Brain microvascular endothelial cell (primary cell): ENCODE data around the gene CCDC91.

Experiments used
- DNase-seq: peaks from one replicate; pipeline ENCODE4 v3.0.0-alpha.2; 2020
- H3K27ac ChIP-seq: fragments of 250-450 bp; sonication (Bioruptor Pico); 2 replicates; pipeline ENCODE4 v1.5.1; 2020; ENCODE audit warnings: mild to moderate bottlenecking, moderate library complexity
- H3K27me3 ChIP-seq: fragments of 250-450 bp; sonication (Bioruptor Pico); replicated peaks from 2 replicates; pipeline ENCODE4 v1.5.1; 2020; ENCODE audit warnings: mild to moderate bottlenecking
- H3K36me3 ChIP-seq: fragments of 250-450 bp; sonication (Bioruptor Pico); replicated peaks from 2 replicates; pipeline ENCODE4 v1.5.1; 2020; ENCODE audit warnings: mild to moderate bottlenecking
- H3K4me3 ChIP-seq: 2 replicates; pipeline ENCODE4 v1.5.1; 2011; ENCODE audit warnings: low read depth, mild to moderate bottlenecking, control low read depth, low read length, moderate library complexity
- in situ Hi-C: cut with HindIII; loops from 2 replicates; pipeline ENCODE4 v1.10.0; 2017; ENCODE audit warnings: low sequenced_read_pairs, low pct_ligation_motif_present
- TF ChIP-seq, protein P1 (sequence below): IDR thresholded peaks from 2 replicates; pipeline ENCODE4 v1.5.1; 2011; ENCODE audit warnings: low read depth, mild to moderate bottlenecking, moderate library complexity, low read length, control low read depth, inconsistent platforms; ENCODE audit errors: missing control alignments

Gene CCDC91

GRCh38 chr12:28569698-28570411, 379.6 kb downstream of the CCDC91 start:
- Histone ChIP-seq H3K36me3 (no peaks in the 10 kb centered on the region), H3K27me3 (no peaks in the 10 kb centered on the region), H3K4me3 (no peak overlapping the region), H3K27ac (peak overlapping the region; percentile 51)
- in situ Hi-C loops = no loop called here
- DNase-seq = peak; percentile 45
- TF ChIP-seq, protein P1, sequence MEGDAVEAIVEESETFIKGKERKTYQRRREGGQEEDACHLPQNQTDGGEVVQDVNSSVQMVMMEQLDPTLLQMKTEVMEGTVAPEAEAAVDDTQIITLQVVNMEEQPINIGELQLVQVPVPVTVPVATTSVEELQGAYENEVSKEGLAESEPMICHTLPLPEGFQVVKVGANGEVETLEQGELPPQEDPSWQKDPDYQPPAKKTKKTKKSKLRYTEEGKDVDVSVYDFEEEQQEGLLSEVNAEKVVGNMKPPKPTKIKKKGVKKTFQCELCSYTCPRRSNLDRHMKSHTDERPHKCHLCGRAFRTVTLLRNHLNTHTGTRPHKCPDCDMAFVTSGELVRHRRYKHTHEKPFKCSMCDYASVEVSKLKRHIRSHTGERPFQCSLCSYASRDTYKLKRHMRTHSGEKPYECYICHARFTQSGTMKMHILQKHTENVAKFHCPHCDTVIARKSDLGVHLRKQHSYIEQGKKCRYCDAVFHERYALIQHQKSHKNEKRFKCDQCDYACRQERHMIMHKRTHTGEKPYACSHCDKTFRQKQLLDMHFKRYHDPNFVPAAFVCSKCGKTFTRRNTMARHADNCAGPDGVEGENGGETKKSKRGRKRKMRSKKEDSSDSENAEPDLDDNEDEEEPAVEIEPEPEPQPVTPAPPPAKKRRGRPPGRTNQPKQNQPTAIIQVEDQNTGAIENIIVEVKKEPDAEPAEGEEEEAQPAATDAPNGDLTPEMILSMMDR = no peak

GRCh38 chr12:28570811-28571210, 380.6 kb downstream of the CCDC91 start:
- H3K4me3 ChIP-seq = no peak overlapping the region
- H3K27ac ChIP-seq = no peak overlapping the region
- DNase-seq = no peak
- no peaks in the 10 kb centered on the region for H3K27me3 ChIP-seq
- in situ Hi-C loops = no loop called here
- TF ChIP-seq, protein P1 = no peak
- H3K36me3 ChIP-seq = no peaks in the 10 kb centered on the region

DNA sequence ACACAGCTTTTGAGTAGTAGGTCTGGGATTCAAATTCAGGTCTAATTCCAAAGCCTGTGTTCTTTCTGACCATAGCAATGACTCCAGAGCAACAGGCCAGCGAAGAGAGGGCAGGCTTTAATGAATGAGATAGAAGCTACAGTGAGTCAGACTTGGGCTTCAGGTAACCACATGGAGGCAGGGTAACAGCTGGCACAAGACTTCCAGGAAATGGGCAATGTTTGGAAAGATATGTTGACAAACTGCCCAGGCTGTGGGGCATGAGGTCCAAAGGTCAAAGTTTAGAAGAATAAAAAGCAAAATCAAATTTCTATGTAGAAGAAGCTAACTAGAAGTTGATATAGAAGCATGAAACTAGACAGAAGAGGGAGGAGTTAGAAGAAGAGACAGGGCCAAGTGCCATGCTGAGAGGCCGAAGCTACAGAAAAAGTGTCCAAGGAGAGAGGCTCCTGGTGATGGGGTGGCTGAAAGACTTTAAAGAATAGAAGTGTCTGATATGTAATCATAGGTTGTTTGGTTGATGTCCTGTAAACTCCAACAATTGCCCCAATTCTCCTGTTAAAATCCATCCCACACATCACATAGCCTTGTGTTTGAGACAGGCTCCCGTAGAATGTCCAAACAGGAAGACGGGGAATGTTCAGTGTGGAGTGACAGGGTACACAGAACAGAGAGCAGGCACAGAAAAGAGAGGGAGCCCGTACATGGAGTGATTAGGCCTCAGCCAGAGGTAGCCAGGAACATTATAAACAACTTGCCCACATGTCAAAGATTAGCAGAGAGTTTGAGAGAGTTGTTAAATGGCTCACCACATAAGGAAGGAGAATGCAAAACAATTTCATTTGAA, 384.7 kb downstream of the CCDC91 start:
- Histone ChIP-seq H3K4me3 (no peak overlapping the region), H3K27me3 (no peaks in the 10 kb centered on the region), H3K27ac (no peak overlapping the region), H3K36me3 (no peaks in the 10 kb centered on the region)
- DNase-seq = no peak
- in situ Hi-C loops = no loop called here
- TF ChIP-seq, protein P1 = no peak

GRCh38 chr12:28575593-28576205, 385.4 kb downstream of the CCDC91 start:
- no peak overlapping the region for H3K4me3 ChIP-seq
- DNase-seq = no peak
- H3K27me3 ChIP-seq = no peaks in the 10 kb centered on the region
- no peak overlapping the region for H3K27ac ChIP-seq
- TF ChIP-seq, protein P1 = no peak
- H3K36me3 ChIP-seq = no peaks in the 10 kb centered on the region
- in situ Hi-C loops = no loop called here

DNA sequence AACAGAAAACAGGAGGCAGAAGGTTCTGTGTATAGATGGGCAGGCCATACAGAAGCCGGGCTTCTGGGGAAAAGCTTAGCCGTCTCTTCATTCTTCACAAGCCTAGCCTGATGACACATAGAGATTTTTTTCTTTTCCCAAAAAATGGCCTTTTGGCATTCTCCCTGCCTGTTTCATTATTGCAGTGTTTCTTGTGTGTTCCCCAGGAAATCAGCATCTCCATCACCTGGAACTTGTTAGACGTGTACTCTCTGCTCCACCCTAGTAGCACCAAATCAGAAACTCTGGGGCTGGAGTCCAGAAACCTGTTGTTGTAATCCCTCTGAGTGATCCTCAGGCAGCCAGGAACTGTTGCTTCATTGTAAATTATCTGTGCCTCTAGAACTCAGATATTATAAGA, 388.1 kb downstream of the CCDC91 start:
- Histone ChIP-seq H3K36me3 (no peaks in the 10 kb centered on the region), H3K4me3 (no peak overlapping the region), H3K27ac (no peak overlapping the region), H3K27me3 (no peaks in the 10 kb centered on the region)
- TF ChIP-seq, protein P1 = no peak
- no peak for DNase-seq
- in situ Hi-C loops = no loop called here
